Activated T-cell treated with anti-CD3 and anti-CD28 coated beads, Interleukin-2, amount 50 U/mL, for 72 hours (primary cell): ENCODE results near the gene PLEKHG5. TPM values are rescaled to one million over a fixed set of nuclear protein-coding genes. Genes with fewer than 3 reads are reported as not detected.
A peak's percentile ranks its signal among the peaks of the same experiment; 100 is the strongest.
"Not testable (repeated sequence)": the region's sequence is repeated elsewhere in the genome, so short reads cannot be mapped to it uniquely, and the experiment has no call there.

ENCODE experiments used
- ATAC-seq, 2 donors: fragments of 150-1000 bp; cut with Tn5 transposase; replicated peaks in 1 of 2; 2 replicates each; pipeline ENCODE4 v1.10.0; 2021; ENCODE audit warnings: moderate library complexity in 2 of 2, mild to moderate bottlenecking in 1 of 2
- DNase-seq, 2 donors: peaks; one replicate each; pipeline ENCODE4 v3.0.0; 2021 to 2022; ENCODE audit warnings: mixed read lengths in 1 of 2
- H3K27ac Mint-ChIP-seq: one replicate; pipeline ENCODE4 v1.8.0; 2022; ENCODE audit warnings: mild to moderate bottlenecking, moderate library complexity, mixed read lengths
- H3K27me3 Mint-ChIP-seq: one replicate; pipeline ENCODE4 v1.8.0; 2022; ENCODE audit warnings: low read depth, mixed read lengths
- H3K36me3 Mint-ChIP-seq, 2 donors: one replicate each; pipeline ENCODE4 v1.8.0; 2022; ENCODE audit warnings: mixed read lengths in 2 of 2, mild to moderate bottlenecking in 1 of 2; ENCODE audit not compliant: insufficient read depth in 2 of 2
- H3K4me1 Mint-ChIP-seq: one replicate; pipeline ENCODE4 v1.8.0; 2022; ENCODE audit warnings: low read depth, mixed read lengths
- H3K4me3 Mint-ChIP-seq, 2 donors: one replicate each; pipeline ENCODE4 v1.8.0; 2022; ENCODE audit warnings: mild to moderate bottlenecking in 2 of 2, mixed read lengths in 2 of 2, moderate library complexity in 2 of 2
- H3K9me3 Mint-ChIP-seq, 2 donors: one replicate each; pipeline ENCODE4 v1.8.0; 2022; ENCODE audit warnings: mixed read lengths in 2 of 2
- total RNA-seq, 2 donors: library from RNA; stranded (reverse); gene quantifications; one replicate each; pipeline ENCODE4 v1.2.3, GENCODE V29; 2022

The PLEKHG5 gene
- total RNA-seq, 2 donors from 2014 or later: 2.6 to 3.2 TPM

DNA sequence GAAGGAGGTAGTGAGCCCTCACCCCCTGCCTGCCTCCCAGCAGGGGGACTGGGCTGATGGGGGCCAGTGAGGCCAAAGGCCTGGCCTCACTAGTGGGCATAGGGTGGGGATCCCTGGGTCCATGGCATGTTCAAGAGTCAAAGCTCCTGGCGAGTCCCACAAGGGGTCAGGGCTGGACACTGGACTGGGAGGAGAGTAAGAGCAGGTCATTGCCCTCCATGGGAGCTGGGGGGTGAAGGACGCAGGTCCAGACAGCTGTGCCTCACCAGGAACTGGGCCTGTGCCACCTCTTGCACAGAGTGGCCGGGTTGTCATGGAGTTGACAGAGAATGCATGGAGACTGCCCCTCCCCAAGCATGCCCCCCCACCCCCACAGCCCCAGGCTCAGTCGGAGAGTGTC is 45.5 kb downstream of the PLEKHG5 start:
- not testable (repeated sequence) for H3K4me3 Mint-ChIP-seq, H3K36me3 Mint-ChIP-seq, ATAC-seq, H3K27ac Mint-ChIP-seq, H3K9me3 Mint-ChIP-seq, DNase-seq
- peaks cover 21% of the 10 kb centered on the region for H3K4me1 Mint-ChIP-seq
- H3K27me3 Mint-ChIP-seq: peaks cover 53% of the 10 kb centered on the region

DNA sequence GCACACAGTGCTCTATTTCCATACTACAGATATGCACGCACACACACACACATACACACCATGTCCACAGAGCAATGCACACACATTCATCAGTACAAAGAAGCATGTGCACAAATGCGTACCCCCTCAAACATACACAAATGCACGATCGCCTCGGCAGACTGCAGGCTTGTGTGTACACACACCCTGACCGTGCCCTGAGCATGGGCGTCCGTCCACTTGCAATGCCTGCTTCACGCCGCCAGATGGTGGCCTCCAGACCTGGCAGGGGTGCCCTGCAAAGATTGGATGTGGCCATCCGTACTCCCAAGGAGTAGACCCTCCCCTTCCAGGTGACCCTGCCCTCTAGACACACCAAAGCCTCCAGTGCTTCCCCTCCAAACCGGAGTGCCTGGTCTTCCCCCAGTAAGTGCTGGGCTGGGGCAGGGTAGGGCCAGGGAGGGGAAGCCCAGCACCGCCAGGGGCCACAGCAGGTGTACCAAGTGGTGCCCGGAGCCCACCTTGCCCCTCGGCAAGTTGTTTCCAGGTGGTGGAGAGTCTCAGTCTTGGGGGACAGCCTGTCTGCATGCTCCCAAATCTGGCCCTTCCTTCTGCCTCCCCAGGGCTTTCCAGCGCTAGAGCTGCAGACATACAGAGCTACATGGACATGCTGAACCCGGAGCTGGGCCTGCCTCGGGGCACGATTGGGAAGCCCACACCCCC is 46.3 kb downstream of the PLEKHG5 start:
- no peaks in the 10 kb centered on the region for H3K36me3 Mint-ChIP-seq
- no peak overlapping the region for H3K4me3 Mint-ChIP-seq
- H3K4me1 Mint-ChIP-seq: peaks cover 21% of the 10 kb centered on the region
- no peak overlapping the region for H3K27ac Mint-ChIP-seq
- H3K9me3 Mint-ChIP-seq: no peaks in the 10 kb centered on the region
- DNase-seq: peak; percentile 52 to 53
- H3K27me3 Mint-ChIP-seq: peaks cover 47% of the 10 kb centered on the region
- no peak for ATAC-seq

DNA sequence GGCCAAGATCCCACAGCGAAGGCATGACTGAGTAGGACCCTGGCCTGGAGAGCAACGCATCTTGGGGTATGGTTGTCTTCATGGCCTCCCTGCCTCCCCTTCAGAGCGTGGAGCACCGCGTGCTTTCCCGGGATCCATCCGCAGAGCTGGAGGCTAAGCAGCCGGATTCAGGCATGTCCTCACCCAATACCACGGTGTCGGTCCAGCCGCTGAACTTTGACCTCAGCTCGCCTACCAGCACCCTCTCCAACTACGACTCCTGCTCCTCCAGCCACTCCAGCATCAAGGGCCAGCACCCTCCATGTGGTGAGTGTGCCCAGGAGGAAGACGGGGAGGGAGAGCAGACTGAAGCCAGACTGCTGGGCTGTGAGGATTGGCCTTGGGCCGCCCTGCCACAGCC is 47.1 kb downstream of the PLEKHG5 start:
- DNase-seq: no peak
- Mint-ChIP-seq H3K9me3 (no peaks in the 10 kb centered on the region), H3K27me3 (peaks cover 42% of the 10 kb centered on the region), H3K4me1 (peaks cover 17% of the 10 kb centered on the region), H3K36me3 (no peaks in the 10 kb centered on the region), H3K4me3 (no peak overlapping the region), H3K27ac (no peak overlapping the region)
- ATAC-seq: no peak

DNA sequence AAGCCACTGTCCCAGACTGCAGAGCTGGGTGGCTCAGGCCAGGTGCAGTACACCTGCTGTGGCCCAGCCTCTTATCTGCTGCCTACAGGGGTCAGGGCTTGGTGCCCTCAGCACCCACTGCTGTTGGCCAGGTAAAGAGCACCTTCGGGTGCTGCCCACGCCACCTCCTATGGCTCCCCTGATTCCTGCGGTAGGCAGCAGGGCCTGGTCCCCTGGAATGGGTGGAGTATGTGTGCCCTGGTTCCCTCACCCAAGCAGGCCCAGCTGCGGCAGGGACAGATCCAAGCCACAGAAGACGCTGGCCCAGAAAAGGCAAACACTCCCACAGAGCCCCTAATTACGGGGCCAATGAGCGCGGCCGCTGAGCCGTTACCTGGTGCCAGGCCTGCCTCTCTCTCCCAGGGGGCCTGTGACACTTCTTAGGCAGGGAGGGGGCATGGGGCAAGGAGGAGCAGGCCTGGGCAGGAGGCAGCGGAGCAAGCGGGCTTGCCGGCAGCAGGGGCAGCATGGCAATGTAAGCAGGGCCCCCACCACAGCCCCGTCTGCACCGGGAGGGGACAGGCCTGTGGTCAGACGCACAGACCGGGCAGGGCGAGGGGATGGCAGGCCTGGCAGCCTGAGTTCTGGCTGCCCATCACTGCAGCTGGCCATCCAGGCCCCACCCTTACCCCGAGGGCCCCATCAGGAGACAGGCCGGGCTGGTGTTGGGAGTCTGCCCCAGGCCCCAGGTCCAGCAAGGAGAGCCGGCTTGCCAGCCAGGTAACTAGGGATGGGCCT is 47.9 kb downstream of the PLEKHG5 start:
- Mint-ChIP-seq H3K9me3 (no peaks in the 10 kb centered on the region), H3K4me3 (no peak overlapping the region), H3K4me1 (peaks cover 16% of the 10 kb centered on the region), H3K27ac (no peak overlapping the region), H3K27me3 (peaks cover 45% of the 10 kb centered on the region), H3K36me3 (no peaks in the 10 kb centered on the region)
- ATAC-seq (no peak), DNase-seq (no peak)

DNA sequence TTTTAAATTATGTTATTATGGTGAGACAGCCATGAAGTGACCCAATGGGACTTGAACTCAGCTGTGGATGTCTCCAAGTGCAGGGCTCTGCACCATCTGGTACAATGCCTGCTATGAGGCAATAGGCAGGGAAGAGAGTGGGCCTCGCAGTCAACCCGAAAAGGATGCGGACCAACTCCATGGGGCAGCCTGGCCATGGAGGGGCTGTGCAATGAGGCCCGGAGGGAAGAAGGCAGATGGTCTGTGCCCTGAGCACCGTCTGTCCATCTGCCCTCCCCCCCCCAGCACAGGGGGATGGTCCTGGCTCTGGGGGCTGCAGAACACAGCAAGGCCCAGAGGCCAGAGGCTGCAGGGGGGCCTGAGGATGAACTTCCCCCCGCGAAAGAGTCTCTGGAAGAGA is 49.9 kb downstream of the PLEKHG5 start:
- peaks cover 11% of the 10 kb centered on the region for H3K4me1 Mint-ChIP-seq
- no peaks in the 10 kb centered on the region for H3K36me3 Mint-ChIP-seq
- no peak overlapping the region for H3K4me3 Mint-ChIP-seq
- H3K9me3 Mint-ChIP-seq: no peaks in the 10 kb centered on the region
- no peak for ATAC-seq
- no peak for DNase-seq
- no peak overlapping the region for H3K27ac Mint-ChIP-seq
- peaks cover 56% of the 10 kb centered on the region for H3K27me3 Mint-ChIP-seq

DNA sequence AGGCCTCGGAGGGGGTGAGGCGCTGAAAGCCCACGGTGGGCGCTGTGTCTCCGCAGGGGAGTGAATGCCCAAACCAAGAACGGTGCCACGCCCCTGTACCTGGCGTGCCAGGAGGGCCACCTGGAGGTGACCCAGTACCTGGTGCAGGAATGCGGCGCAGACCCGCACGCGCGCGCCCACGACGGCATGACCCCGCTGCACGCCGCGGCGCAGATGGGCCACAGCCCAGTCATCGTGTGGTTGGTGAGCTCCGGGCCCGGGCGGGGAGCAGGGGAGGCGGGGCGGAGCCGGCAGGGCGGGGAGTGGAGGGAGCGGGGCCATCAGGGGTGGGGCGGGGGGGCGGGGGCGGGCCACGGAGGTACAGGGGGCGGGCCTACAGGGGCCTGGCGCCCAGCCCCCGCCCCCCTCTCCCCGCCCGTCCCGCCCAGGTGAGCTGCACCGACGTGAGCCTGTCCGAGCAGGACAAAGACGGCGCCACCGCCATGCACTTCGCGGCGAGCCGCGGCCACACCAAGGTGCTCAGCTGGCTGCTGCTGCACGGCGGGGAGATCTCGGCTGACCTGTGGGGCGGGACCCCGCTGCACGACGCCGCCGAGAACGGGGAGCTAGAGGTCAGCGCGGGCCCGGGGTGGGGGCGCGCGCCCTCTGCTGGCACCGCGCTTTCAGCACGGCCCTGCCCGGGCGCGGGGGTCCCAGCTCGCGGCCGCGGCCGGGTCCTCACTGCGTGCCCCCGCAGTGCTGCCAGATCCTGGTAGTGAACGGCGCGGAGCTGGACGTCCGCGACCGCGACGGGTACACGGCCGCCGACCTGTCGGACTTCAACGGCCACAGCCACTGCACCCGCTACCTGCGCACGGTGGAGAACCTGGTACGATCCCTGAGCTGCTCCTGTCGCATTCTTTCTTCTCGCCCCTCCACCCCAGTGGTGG is 51.0 kb downstream of the PLEKHG5 start:
- Mint-ChIP-seq H3K27ac (no peak overlapping the region), H3K36me3 (no peaks in the 10 kb centered on the region), H3K4me1 (peaks cover 11% of the 10 kb centered on the region), H3K4me3 (peak overlapping the region; percentile 66 to 78), H3K27me3 (peaks cover 45% of the 10 kb centered on the region), H3K9me3 (no peaks in the 10 kb centered on the region)
- peak; percentile 93 to 94 for ATAC-seq
- peak; percentile 82 to 89 for DNase-seq

DNA sequence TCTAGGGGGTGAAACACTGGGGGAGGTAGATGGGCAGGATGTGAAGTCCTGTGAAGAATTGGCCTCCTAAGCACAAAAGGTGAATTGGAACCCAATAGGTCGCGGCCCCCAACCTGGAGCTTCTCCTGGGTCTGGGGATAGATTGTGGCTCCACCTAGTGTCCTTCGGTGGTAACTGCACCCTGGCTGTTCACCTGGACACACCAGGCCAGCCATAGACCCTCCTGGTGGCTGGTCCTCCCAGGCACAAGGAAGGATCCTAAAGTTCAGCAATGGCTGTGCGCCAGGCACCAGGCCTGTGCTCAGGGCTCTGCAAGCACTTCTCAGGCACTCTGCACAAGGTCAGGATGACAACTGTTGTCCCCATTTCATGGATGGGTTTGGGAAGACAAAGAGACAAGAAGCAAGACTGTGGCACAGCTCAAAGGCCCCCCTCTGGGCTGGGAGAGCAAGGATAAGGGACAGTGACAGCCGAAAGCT is 53.4 kb downstream of the PLEKHG5 start:
- Mint-ChIP-seq H3K27me3 (peaks cover 36% of the 10 kb centered on the region), H3K27ac (no peak overlapping the region), H3K4me3 (peak overlapping the region in 1 of 2 donors; percentile 51), H3K36me3 (no peaks in the 10 kb centered on the region), H3K9me3 (no peaks in the 10 kb centered on the region), H3K4me1 (peaks cover 6% of the 10 kb centered on the region)
- peak; percentile 53 to 55 for ATAC-seq
- DNase-seq: peak; percentile 78 to 79

DNA sequence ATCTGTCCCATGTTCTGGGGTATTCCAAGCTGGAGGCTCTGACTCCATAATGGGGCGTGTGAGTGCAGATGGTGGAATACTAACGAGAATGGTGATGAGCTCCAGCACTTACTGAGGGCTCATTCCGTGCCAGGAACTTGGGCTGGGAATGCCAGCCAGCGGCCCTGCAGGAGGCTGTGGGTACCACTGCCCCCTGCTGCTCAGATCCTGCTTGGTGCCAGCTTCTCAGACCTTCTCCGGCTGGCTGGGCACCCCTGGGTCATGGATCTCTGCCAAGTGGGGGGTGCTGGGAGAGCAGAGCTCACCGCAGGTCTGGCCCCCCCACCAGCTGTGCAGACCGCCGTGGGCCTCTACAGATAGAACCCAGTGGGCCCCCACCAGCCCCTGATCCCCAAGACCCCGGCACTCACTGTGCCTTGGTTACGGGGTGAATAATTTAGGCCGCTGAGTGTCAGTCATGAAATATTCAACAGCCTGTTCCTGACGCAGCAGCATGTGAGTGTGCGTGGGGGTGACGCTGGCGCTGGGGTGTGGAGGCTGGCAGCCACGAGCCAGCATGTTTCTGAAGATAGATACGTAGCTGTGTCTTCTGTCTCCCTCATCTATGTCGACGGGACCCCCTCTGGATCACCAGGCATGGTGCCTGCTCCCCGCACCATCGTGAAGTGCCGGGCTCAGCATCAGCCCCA is 54.3 kb downstream of the PLEKHG5 start:
- H3K36me3 Mint-ChIP-seq, H3K9me3 Mint-ChIP-seq, H3K4me1 Mint-ChIP-seq, H3K27ac Mint-ChIP-seq, DNase-seq, ATAC-seq, H3K4me3 Mint-ChIP-seq: not testable (repeated sequence)
- H3K27me3 Mint-ChIP-seq: peaks cover 36% of the 10 kb centered on the region

DNA sequence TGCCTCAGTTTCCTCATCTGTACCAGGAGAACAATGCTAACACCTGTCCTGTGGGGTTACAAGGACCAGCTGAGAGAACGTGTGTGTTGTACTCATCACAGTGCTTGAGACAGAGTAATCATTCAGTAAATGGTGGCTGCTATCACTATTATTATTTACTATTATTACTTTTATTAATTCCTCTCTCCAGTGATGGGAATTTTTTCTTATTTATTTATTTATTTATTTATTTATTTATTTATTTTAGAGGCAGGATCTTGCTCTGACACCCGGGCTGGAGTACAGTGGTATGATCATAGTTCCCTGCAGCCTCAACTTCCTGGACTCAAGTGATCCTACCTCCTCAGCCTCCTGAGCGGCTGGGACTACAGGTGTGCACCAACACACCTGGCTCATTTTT is 55.2 kb downstream of the PLEKHG5 start:
- H3K27ac Mint-ChIP-seq, ATAC-seq, H3K4me3 Mint-ChIP-seq, DNase-seq, H3K9me3 Mint-ChIP-seq, H3K36me3 Mint-ChIP-seq, H3K4me1 Mint-ChIP-seq: not testable (repeated sequence)
- peaks cover 30% of the 10 kb centered on the region for H3K27me3 Mint-ChIP-seq

DNA sequence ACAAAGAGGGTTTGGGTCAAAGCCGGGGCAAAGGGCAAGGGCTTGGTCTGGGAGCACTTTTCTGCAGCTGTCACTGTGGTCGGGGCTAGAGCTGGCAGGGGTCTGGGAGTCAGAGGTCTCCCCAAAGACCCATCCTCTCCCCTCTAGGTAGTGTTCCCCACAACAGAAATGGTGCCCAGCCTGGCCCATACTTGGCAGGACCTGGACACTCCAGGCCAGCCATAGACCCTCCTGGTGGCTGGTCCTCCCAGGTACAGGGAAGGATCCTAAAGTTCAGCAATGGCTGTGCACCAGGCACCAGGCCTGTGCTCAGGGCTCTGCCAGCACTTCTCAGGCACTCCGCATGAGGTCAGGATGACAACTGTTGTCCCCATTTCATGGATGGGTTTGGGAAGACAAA is 55.9 kb downstream of the PLEKHG5 start:
- DNase-seq (no peak), ATAC-seq (no peak)
- Mint-ChIP-seq H3K4me3 (no peak overlapping the region), H3K36me3 (no peaks in the 10 kb centered on the region), H3K27ac (no peak overlapping the region), H3K9me3 (no peaks in the 10 kb centered on the region), H3K4me1 (peaks cover 6% of the 10 kb centered on the region), H3K27me3 (peaks cover 25% of the 10 kb centered on the region)

DNA sequence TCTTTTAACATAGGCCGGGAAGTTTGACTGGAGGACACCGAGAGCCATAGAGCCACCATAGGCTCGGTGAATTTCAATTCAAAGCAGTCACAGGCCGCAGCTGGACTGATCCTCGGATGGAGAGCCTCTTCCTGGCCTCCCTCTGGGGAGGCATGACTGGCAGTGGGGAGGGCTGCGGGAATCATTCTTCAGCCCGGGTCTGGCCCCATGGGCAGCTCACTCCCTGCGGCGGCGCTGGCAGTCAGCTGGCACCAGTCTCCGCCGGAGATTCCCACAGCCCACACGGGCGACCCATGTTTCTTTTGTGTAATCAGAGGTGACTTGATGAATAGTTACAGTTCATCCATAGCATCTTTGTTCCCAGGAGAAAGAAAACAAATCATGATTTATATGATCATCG is 56.3 kb downstream of the PLEKHG5 start:
- H3K9me3 Mint-ChIP-seq: no peaks in the 10 kb centered on the region
- no peaks in the 10 kb centered on the region for H3K36me3 Mint-ChIP-seq
- H3K4me3 Mint-ChIP-seq: no peak overlapping the region
- no peak overlapping the region for H3K27ac Mint-ChIP-seq
- DNase-seq (no peak), ATAC-seq (no peak)
- peaks cover 25% of the 10 kb centered on the region for H3K27me3 Mint-ChIP-seq
- peaks cover 6% of the 10 kb centered on the region for H3K4me1 Mint-ChIP-seq

DNA sequence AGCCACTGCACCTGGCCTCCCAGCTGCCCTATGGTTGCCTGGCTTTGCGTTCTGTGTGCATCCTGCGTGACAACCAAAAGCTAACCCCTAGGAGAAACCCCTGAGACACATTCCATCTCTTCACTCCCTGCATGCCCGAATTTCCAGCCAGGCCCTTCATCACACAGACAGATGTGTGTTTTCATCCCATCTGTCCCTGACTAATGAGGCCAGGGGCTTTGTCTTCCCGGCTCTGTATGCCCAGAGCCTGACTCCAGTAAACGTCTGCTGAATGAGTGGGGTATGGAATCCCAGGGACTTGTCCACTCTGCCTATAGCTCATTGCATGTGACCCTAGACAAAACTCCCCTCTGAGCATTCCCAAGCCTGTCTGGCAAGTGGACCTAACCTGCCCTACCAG is 57.3 kb downstream of the PLEKHG5 start:
- Mint-ChIP-seq H3K4me3 (no peak overlapping the region), H3K9me3 (no peaks in the 10 kb centered on the region), H3K4me1 (peaks cover 2% of the 10 kb centered on the region), H3K27ac (no peak overlapping the region), H3K36me3 (no peaks in the 10 kb centered on the region), H3K27me3 (peaks cover 20% of the 10 kb centered on the region)
- DNase-seq (no peak), ATAC-seq (no peak)
